WTC11 (cell line): ENCODE data around the gene PDLIM5. TPM values are rescaled to one million over a fixed set of nuclear protein-coding genes. Genes with fewer than 3 reads are reported as not detected.

Experiments
- ATAC-seq: fragments of 200-7000 bp; cut with Tn5 transposase; 2 replicates; pipeline ENCODE4 v1.10.0; 2021; ENCODE audit warnings: mild to moderate bottlenecking, moderate library complexity
- CTCF ChIA-PET: fragments of 300-600 bp; sonication (Branson Sonifier 250); formaldehyde crosslinking; loops from one replicate; lab custom pipeline; 2021; ENCODE audit warnings: antibody characterized with exemption; lab: Charles Lee
- POLR2A ChIA-PET: fragments of 350-600 bp; sonication (Branson Sonifier 250); formaldehyde crosslinking; loops from one replicate; lab custom pipeline; 2021; ENCODE audit warnings: antibody characterized with exemption; lab: Charles Lee
- DNase-seq: peaks from one replicate; pipeline ENCODE4 v3.0.0; 2021; ENCODE audit warnings: low spot score
- H3K27ac Mint-ChIP-seq: 2 replicates; pipeline ENCODE4 v1.8.0; 2021; ENCODE audit warnings: mixed read lengths
- H3K27me3 Mint-ChIP-seq: 2 replicates; pipeline ENCODE4 v1.8.0; 2021; ENCODE audit warnings: low read depth, mild to moderate bottlenecking, moderate library complexity, mixed read lengths
- H3K36me3 Mint-ChIP-seq: 2 replicates; pipeline ENCODE4 v1.8.0; 2021; ENCODE audit warnings: mixed read lengths
- H3K4me1 Mint-ChIP-seq: 2 replicates; pipeline ENCODE4 v1.8.0; 2022; ENCODE audit warnings: mixed read lengths
- H3K4me3 Mint-ChIP-seq: 2 replicates; pipeline ENCODE4 v1.8.0; 2021; ENCODE audit warnings: mild to moderate bottlenecking, moderate library complexity, mixed read lengths
- H3K9me3 Mint-ChIP-seq: 2 replicates; pipeline ENCODE4 v1.8.0; 2021; ENCODE audit warnings: mixed read lengths
- ATF1 ChIP-seq: sonication (generic); formaldehyde crosslinking; IDR thresholded peaks from 2 replicates; pipeline ENCODE4 v1.8.1; 2023; ENCODE audit warnings: mild to moderate bottlenecking, moderate library complexity, missing genetic modification reagents
- CREB1 ChIP-seq: sonication (generic); formaldehyde crosslinking; IDR thresholded peaks from 2 replicates; pipeline ENCODE4 v1.8.0; 2023; ENCODE audit warnings: mild to moderate bottlenecking, missing genetic modification reagents
- EMX1 ChIP-seq: fragments of 250-450 bp; sonication (Bioruptor Pico); IDR thresholded peaks from 2 replicates; pipeline ENCODE4 v1.8.0; 2021; ENCODE audit warnings: mild to moderate bottlenecking
- FOXK1 ChIP-seq: sonication (generic); formaldehyde crosslinking; IDR thresholded peaks from 2 replicates; pipeline ENCODE4 v1.8.0; 2022; ENCODE audit warnings: mild to moderate bottlenecking, moderate library complexity, missing genetic modification reagents
- NFYB ChIP-seq: sonication (generic); formaldehyde crosslinking; conservative IDR thresholded peaks from 2 replicates; pipeline ENCODE4 v1.8.0; 2022; ENCODE audit warnings: low read depth, missing genetic modification reagents
- RELA ChIP-seq: sonication (generic); formaldehyde crosslinking; IDR thresholded peaks from 2 replicates; pipeline ENCODE4 v1.8.1; 2022; ENCODE audit warnings: missing genetic modification reagents, mild to moderate bottlenecking, borderline replicate concordance
- ZNF121 ChIP-seq: sonication (generic); formaldehyde crosslinking; IDR thresholded peaks from 2 replicates; pipeline ENCODE4 v1.8.0; 2023; ENCODE audit warnings: missing genetic modification reagents
- ZNF138 ChIP-seq: sonication (generic); formaldehyde crosslinking; conservative IDR thresholded peaks from 2 replicates; pipeline ENCODE4 v1.8.1; 2022; ENCODE audit warnings: mild to moderate bottlenecking, moderate library complexity, missing genetic modification reagents
- ZNF263 ChIP-seq: sonication (generic); formaldehyde crosslinking; IDR thresholded peaks from 2 replicates; pipeline ENCODE4 v1.8.1; 2022; ENCODE audit warnings: low read depth, mild to moderate bottlenecking, moderate library complexity, missing genetic modification reagents
- total RNA-seq: library from RNA; stranded (reverse); gene quantifications from 3 replicates; pipeline ENCODE4 v1.2.3, GENCODE V29; 2021
- TF ChIP-seq, protein P1 (sequence below): sonication (generic); formaldehyde crosslinking; conservative IDR thresholded peaks from 2 replicates; pipeline ENCODE4 v1.8.1; 2023; ENCODE audit warnings: mild to moderate bottlenecking, low read depth, missing genetic modification reagents, moderate library complexity
- TF ChIP-seq, protein P2 (sequence below): fragments of 250-450 bp; sonication (Bioruptor Pico); IDR thresholded peaks from 2 replicates; pipeline ENCODE4 v1.8.0; 2021; ENCODE audit warnings: mild to moderate bottlenecking
- TF ChIP-seq, protein P3 (sequence below): fragments of 250-450 bp; sonication (Bioruptor Pico); IDR thresholded peaks from 2 replicates; pipeline ENCODE4 v2.1.2; 2022; ENCODE audit warnings: mild to moderate bottlenecking, moderate library complexity
- TF ChIP-seq, protein P4 (sequence below): sonication (generic); formaldehyde crosslinking; IDR thresholded peaks from 2 replicates; pipeline ENCODE4 v1.8.1; 2023; ENCODE audit warnings: mild to moderate bottlenecking, missing genetic modification reagents, borderline replicate concordance
- TF ChIP-seq, protein P5 (sequence below): fragments of 250-450 bp; sonication (Bioruptor Pico); IDR thresholded peaks from 2 replicates; pipeline ENCODE4 v1.9.0; 2021; ENCODE audit warnings: mild to moderate bottlenecking
- TF ChIP-seq, protein P6 (sequence below): sonication (generic); formaldehyde crosslinking; IDR thresholded peaks from 2 replicates; pipeline ENCODE4 v1.8.1; 2022; ENCODE audit warnings: low read depth, mild to moderate bottlenecking, moderate library complexity, missing genetic modification reagents, borderline replicate concordance

PDLIM5 gene
- total RNA-seq, 1 experiment from 2014 or later = 51.5 TPM

DNA sequence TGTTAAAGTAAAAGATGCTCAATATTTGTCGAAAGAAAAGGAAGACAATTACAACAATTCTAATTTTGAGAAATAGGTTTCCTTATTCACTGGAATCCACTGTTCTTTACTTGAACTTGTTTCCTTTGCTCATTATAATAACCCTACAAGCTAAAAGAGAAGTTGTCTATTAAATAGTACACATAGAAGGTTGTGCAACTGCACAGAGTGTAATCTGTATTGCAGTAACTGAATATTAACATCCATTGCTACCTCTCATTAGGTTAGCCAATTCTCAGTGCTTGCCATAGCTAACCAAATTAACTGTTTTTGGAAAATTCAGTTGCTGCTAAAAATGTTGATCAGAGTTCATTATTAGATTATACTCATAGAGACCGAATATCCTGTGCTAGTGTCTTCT is 120.0 kb downstream of the PDLIM5 start (continued):
- TF ChIP-seq ATF1 (CRISPR knock-in tag) (no peak), FOXK1 (no peak), CREB1 (CRISPR knock-in tag) (no peak), ZNF263 (no peak), ZNF138 (CRISPR knock-in tag) (no peak)
- TF ChIP-seq, protein P1, sequence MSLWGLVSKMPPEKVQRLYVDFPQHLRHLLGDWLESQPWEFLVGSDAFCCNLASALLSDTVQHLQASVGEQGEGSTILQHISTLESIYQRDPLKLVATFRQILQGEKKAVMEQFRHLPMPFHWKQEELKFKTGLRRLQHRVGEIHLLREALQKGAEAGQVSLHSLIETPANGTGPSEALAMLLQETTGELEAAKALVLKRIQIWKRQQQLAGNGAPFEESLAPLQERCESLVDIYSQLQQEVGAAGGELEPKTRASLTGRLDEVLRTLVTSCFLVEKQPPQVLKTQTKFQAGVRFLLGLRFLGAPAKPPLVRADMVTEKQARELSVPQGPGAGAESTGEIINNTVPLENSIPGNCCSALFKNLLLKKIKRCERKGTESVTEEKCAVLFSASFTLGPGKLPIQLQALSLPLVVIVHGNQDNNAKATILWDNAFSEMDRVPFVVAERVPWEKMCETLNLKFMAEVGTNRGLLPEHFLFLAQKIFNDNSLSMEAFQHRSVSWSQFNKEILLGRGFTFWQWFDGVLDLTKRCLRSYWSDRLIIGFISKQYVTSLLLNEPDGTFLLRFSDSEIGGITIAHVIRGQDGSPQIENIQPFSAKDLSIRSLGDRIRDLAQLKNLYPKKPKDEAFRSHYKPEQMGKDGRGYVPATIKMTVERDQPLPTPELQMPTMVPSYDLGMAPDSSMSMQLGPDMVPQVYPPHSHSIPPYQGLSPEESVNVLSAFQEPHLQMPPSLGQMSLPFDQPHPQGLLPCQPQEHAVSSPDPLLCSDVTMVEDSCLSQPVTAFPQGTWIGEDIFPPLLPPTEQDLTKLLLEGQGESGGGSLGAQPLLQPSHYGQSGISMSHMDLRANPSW = no peak
- TF ChIP-seq, protein P2, sequence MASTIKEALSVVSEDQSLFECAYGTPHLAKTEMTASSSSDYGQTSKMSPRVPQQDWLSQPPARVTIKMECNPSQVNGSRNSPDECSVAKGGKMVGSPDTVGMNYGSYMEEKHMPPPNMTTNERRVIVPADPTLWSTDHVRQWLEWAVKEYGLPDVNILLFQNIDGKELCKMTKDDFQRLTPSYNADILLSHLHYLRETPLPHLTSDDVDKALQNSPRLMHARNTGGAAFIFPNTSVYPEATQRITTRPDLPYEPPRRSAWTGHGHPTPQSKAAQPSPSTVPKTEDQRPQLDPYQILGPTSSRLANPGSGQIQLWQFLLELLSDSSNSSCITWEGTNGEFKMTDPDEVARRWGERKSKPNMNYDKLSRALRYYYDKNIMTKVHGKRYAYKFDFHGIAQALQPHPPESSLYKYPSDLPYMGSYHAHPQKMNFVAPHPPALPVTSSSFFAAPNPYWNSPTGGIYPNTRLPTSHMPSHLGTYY = no peak

DNA sequence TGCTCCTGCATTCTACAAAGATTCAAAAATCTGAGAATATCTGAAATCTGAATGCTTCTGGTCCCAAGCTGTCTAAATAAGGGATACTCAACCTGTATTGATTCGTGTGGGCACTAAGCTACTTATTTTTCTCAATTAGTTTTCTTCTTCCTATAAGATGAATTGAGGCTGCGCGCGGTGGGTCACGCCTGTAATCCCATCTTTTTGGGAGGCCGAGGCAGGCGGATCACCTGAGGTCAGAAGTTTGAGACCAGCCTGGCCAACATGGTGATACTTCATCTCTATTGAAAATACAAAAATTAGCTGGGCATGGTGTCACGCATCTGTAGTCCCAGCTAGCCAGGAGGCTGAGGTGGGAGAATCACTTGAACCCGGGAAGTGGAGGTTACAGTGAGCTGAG is 122.3 kb downstream of the PDLIM5 start:
- H3K9me3 Mint-ChIP-seq = no peaks in the 10 kb centered on the region
- H3K4me3 Mint-ChIP-seq = no peak overlapping the region
- no peak for DNase-seq
- CTCF ChIA-PET = interaction anchor here (0.6 to 2.4 kb wide), 2 partner anchors 8 to 167 kb away, joined by 5 to 8 read pairs; no protein-coding TSS in a partner anchor
- ATAC-seq = no peak
- no peaks in the 10 kb centered on the region for H3K27me3 Mint-ChIP-seq
- no peaks in the 10 kb centered on the region for H3K36me3 Mint-ChIP-seq
- H3K27ac Mint-ChIP-seq = no peak overlapping the region
- peaks cover 26% of the 10 kb centered on the region for H3K4me1 Mint-ChIP-seq
- TF ChIP-seq ATF1 (CRISPR knock-in tag) = no peak
- TF ChIP-seq, protein P3, sequence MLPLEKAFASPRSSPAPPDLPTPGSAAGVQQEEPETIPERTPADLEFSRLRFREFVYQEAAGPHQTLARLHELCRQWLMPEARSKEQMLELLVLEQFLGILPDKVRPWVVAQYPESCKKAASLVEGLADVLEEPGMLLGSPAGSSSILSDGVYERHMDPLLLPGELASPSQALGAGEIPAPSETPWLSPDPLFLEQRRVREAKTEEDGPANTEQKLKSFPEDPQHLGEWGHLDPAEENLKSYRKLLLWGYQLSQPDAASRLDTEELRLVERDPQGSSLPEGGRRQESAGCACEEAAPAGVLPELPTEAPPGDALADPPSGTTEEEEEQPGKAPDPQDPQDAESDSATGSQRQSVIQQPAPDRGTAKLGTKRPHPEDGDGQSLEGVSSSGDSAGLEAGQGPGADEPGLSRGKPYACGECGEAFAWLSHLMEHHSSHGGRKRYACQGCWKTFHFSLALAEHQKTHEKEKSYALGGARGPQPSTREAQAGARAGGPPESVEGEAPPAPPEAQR (CRISPR knock-in tag) = no peak
- TF ChIP-seq, protein P4, sequence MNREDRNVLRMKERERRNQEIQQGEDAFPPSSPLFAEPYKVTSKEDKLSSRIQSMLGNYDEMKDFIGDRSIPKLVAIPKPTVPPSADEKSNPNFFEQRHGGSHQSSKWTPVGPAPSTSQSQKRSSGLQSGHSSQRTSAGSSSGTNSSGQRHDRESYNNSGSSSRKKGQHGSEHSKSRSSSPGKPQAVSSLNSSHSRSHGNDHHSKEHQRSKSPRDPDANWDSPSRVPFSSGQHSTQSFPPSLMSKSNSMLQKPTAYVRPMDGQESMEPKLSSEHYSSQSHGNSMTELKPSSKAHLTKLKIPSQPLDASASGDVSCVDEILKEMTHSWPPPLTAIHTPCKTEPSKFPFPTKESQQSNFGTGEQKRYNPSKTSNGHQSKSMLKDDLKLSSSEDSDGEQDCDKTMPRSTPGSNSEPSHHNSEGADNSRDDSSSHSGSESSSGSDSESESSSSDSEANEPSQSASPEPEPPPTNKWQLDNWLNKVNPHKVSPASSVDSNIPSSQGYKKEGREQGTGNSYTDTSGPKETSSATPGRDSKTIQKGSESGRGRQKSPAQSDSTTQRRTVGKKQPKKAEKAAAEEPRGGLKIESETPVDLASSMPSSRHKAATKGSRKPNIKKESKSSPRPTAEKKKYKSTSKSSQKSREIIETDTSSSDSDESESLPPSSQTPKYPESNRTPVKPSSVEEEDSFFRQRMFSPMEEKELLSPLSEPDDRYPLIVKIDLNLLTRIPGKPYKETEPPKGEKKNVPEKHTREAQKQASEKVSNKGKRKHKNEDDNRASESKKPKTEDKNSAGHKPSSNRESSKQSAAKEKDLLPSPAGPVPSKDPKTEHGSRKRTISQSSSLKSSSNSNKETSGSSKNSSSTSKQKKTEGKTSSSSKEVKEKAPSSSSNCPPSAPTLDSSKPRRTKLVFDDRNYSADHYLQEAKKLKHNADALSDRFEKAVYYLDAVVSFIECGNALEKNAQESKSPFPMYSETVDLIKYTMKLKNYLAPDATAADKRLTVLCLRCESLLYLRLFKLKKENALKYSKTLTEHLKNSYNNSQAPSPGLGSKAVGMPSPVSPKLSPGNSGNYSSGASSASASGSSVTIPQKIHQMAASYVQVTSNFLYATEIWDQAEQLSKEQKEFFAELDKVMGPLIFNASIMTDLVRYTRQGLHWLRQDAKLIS = no peak
- no peak for TF ChIP-seq NFYB (CRISPR knock-in tag)
- no peak for TF ChIP-seq RELA (CRISPR knock-in tag)
- TF ChIP-seq, all 79 proteins: peak for 0
- POLR2A ChIA-PET = no interaction called here

DNA sequence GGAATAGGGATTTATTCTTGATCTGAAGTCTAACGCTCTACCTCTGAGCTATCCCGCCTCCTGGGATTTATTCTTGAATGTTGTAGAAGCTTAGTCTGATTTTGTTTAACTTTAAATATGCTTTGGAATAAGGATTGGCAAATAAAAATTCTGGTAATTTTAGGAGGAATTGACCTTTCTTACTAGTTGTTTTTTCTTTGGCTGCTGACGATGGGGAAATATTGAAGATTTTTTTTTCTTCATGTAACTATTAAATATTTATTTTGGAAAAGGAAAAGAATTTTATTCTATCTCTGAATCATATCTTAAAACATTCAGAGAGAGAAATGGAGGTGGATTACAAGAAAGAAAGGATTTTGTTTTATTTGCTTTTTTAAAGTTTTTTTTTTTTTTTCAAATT is 122.9 kb downstream of the PDLIM5 start:
- no peak overlapping the region for H3K27ac Mint-ChIP-seq
- ATAC-seq = no peak
- no peak for DNase-seq
- no peak overlapping the region for H3K4me3 Mint-ChIP-seq
- TF ChIP-seq ZNF121 (CRISPR knock-in tag) (no peak), EMX1 (CRISPR knock-in tag) (no peak)
- TF ChIP-seq, protein P5, sequence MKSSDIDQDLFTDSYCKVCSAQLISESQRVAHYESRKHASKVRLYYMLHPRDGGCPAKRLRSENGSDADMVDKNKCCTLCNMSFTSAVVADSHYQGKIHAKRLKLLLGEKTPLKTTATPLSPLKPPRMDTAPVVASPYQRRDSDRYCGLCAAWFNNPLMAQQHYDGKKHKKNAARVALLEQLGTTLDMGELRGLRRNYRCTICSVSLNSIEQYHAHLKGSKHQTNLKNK (CRISPR knock-in tag) = no peak
- TF ChIP-seq, protein P6, sequence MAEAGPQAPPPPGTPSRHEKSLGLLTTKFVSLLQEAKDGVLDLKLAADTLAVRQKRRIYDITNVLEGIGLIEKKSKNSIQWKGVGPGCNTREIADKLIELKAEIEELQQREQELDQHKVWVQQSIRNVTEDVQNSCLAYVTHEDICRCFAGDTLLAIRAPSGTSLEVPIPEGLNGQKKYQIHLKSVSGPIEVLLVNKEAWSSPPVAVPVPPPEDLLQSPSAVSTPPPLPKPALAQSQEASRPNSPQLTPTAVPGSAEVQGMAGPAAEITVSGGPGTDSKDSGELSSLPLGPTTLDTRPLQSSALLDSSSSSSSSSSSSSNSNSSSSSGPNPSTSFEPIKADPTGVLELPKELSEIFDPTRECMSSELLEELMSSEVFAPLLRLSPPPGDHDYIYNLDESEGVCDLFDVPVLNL (CRISPR knock-in tag) = no peak
- peaks cover 26% of the 10 kb centered on the region for H3K4me1 Mint-ChIP-seq
- H3K9me3 Mint-ChIP-seq = no peaks in the 10 kb centered on the region
- no peaks in the 10 kb centered on the region for H3K27me3 Mint-ChIP-seq
- ChIA-PET POLR2A (interaction anchor here (0.7 kb wide), 1 partner anchor 243 kb away, joined by 4 read pairs; no protein-coding TSS in a partner anchor), CTCF (interaction anchor here (2.4 kb wide), 1 partner anchor 168 kb away, joined by 8 read pairs; no protein-coding TSS in a partner anchor)
- H3K36me3 Mint-ChIP-seq = no peaks in the 10 kb centered on the region
